WTC11 (cell line): ENCODE data around the gene PCDHB16. TPM values are rescaled to one million over a fixed set of nuclear protein-coding genes. Genes with fewer than 3 reads are reported as not detected.

Source experiments
- ATAC-seq: fragments of 200-7000 bp; cut with Tn5 transposase; 2 replicates; pipeline ENCODE4 v1.10.0; 2021; ENCODE audit warnings: mild to moderate bottlenecking, moderate library complexity
- Bru-seq: library from RNA; stranded (reverse); fragments of 400-500 nt; gene quantifications from one replicate; lab custom pipeline; 2021; lab: Mats Ljungman, UMichigan
- CTCF ChIA-PET: fragments of 300-600 bp; sonication (Branson Sonifier 250); formaldehyde crosslinking; loops from one replicate; lab custom pipeline; 2021; ENCODE audit warnings: antibody characterized with exemption; lab: Charles Lee
- POLR2A ChIA-PET: fragments of 350-600 bp; sonication (Branson Sonifier 250); formaldehyde crosslinking; loops from one replicate; lab custom pipeline; 2021; ENCODE audit warnings: antibody characterized with exemption; lab: Charles Lee
- DNase-seq: peaks from one replicate; pipeline ENCODE4 v3.0.0; 2021; ENCODE audit warnings: low spot score
- H3K27ac Mint-ChIP-seq: 2 replicates; pipeline ENCODE4 v1.8.0; 2021; ENCODE audit warnings: mixed read lengths
- H3K27me3 Mint-ChIP-seq: 2 replicates; pipeline ENCODE4 v1.8.0; 2021; ENCODE audit warnings: low read depth, mild to moderate bottlenecking, moderate library complexity, mixed read lengths
- H3K36me3 Mint-ChIP-seq: 2 replicates; pipeline ENCODE4 v1.8.0; 2021; ENCODE audit warnings: mixed read lengths
- H3K4me1 Mint-ChIP-seq: 2 replicates; pipeline ENCODE4 v1.8.0; 2022; ENCODE audit warnings: mixed read lengths
- H3K4me3 Mint-ChIP-seq: 2 replicates; pipeline ENCODE4 v1.8.0; 2021; ENCODE audit warnings: mild to moderate bottlenecking, moderate library complexity, mixed read lengths
- H3K9me3 Mint-ChIP-seq: 2 replicates; pipeline ENCODE4 v1.8.0; 2021; ENCODE audit warnings: mixed read lengths
- ETV6 ChIP-seq: sonication (generic); formaldehyde crosslinking; IDR thresholded peaks from 2 replicates; pipeline ENCODE4 v1.8.1; 2022; ENCODE audit warnings: mild to moderate bottlenecking, missing genetic modification reagents
- JUN ChIP-seq: sonication (generic); formaldehyde crosslinking; IDR thresholded peaks from 2 replicates; pipeline ENCODE4 v1.8.0; 2023; ENCODE audit warnings: mild to moderate bottlenecking, missing genetic modification reagents
- TP53 ChIP-seq: sonication (generic); formaldehyde crosslinking; IDR thresholded peaks from 2 replicates; pipeline ENCODE4 v1.8.1; 2023; ENCODE audit warnings: mild to moderate bottlenecking, missing genetic modification reagents
- ZNF396 ChIP-seq: fragments of 250-450 bp; sonication (Bioruptor Pico); IDR thresholded peaks from 2 replicates; pipeline ENCODE4 v1.8.0; 2021; ENCODE audit warnings: mild to moderate bottlenecking, moderate library complexity, borderline replicate concordance
- long read RNA-seq, 3 experiments: library from RNA in 1 of 3; library from capped mRNA in 1 of 3; library from polyadenylated mRNA in 1 of 3; unstranded in 2 of 3; stranded (forward) in 1 of 3; transcript quantifications; one replicate each; pipeline ENCODE4 v2.0.0, GENCODE V29; 2021
- total RNA-seq: library from RNA; stranded (reverse); gene quantifications from 3 replicates; pipeline ENCODE4 v1.2.3, GENCODE V29; 2021
- TF ChIP-seq, protein P1 (sequence below): fragments of 200-600 bp; IDR thresholded peaks from 2 replicates; pipeline ENCODE4 v1.8.0; 2022; ENCODE audit warnings: antibody characterized with exemption
- TF ChIP-seq, protein P2 (sequence below): sonication (generic); formaldehyde crosslinking; IDR thresholded peaks from 2 replicates; pipeline ENCODE4 v1.8.0; 2022; ENCODE audit warnings: mild to moderate bottlenecking, missing genetic modification reagents
- TF ChIP-seq, protein P3 (sequence below): sonication (generic); formaldehyde crosslinking; IDR thresholded peaks from 2 replicates; pipeline ENCODE4 v1.8.0; 2022; ENCODE audit warnings: mild to moderate bottlenecking, missing genetic modification reagents
- TF ChIP-seq, protein P4 (sequence below): sonication (generic); formaldehyde crosslinking; IDR thresholded peaks from 2 replicates; pipeline ENCODE4 v1.8.1; 2022; ENCODE audit warnings: low read depth, missing genetic modification reagents, borderline replicate concordance
- TF ChIP-seq, protein P5 (sequence below): sonication (generic); formaldehyde crosslinking; conservative IDR thresholded peaks from 2 replicates; pipeline ENCODE4 v1.8.1; 2023; ENCODE audit warnings: mild to moderate bottlenecking, low read depth, missing genetic modification reagents, moderate library complexity
- TF ChIP-seq, protein P6 (sequence below): sonication (generic); formaldehyde crosslinking; IDR thresholded peaks from 2 replicates; pipeline ENCODE4 v1.8.1; 2022; ENCODE audit warnings: missing genetic modification reagents, borderline replicate concordance

Gene PCDHB16
- 3.5 to 4.1 TPM (median 3.7 TPM) in 3 replicates for total RNA-seq
- percentile 64 among the genes with signal in this experiment for Bru-seq, nascent RNA
- long read RNA-seq, experiment 1, full-length matches to known transcripts: 21 of 22 reads
- long read RNA-seq, experiment 1, partial matches to known transcripts: 0 of 22 reads
- long read RNA-seq, experiment 1, other reads (novel, unspliced or antisense): 1 of 22 reads
- long read RNA-seq, experiment 2, full-length matches to known transcripts: 5 of 5 reads
- long read RNA-seq, experiment 2, partial matches to known transcripts: 0 of 5 reads
- long read RNA-seq, experiment 2, other reads (novel, unspliced or antisense): 0 of 5 reads
- long read RNA-seq, experiment 3: 0 reads

DNA sequence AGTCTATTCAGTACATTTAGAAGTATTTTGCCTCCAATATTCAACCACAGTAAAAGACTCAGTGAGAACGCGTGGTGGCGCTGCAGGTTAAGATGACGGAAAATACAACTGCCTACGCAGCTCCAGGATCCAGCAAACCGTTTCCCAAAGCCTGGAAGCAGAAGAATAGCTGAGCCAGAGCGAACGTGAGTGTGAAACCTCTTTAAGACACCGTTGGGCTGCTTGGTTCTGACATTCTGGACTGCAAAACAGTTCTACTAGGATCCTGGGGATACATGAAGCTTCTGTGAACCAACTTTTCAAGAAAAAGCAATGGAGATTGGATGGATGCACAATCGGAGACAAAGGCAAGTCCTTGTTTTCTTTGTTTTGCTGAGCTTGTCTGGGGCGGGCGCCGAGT lies at the start of gene PCDHB16:
Gene PCDHB16 (plus strand): TSS at position 140 of the 400 bp plus-strand sequence. CDS start 173 bp downstream, at position 313.
- ChIA-PET CTCF (interaction anchor here (0.6 to 3.0 kb wide), 59 partner anchors 8 to 455 kb away, joined by 3 to 41 read pairs (median 5); partner anchors contain the start of genes HDAC3, PCDHB10, PCDHB11 and PCDHB12), POLR2A (interaction anchor here (0.6 kb wide), 1 partner anchor 65 kb away, joined by 3 read pairs; no protein-coding TSS in a partner anchor)
- peaks cover 15% of the 10 kb centered on the region for H3K9me3 Mint-ChIP-seq
- peak within 1 kb of the TSS; percentile 52; the same call in 1 of the 2 replicates for H3K27ac Mint-ChIP-seq
- H3K27me3 Mint-ChIP-seq: no peaks in the 10 kb centered on the region; the same call in 1 of the 2 replicates
- TF ChIP-seq, protein P1, sequence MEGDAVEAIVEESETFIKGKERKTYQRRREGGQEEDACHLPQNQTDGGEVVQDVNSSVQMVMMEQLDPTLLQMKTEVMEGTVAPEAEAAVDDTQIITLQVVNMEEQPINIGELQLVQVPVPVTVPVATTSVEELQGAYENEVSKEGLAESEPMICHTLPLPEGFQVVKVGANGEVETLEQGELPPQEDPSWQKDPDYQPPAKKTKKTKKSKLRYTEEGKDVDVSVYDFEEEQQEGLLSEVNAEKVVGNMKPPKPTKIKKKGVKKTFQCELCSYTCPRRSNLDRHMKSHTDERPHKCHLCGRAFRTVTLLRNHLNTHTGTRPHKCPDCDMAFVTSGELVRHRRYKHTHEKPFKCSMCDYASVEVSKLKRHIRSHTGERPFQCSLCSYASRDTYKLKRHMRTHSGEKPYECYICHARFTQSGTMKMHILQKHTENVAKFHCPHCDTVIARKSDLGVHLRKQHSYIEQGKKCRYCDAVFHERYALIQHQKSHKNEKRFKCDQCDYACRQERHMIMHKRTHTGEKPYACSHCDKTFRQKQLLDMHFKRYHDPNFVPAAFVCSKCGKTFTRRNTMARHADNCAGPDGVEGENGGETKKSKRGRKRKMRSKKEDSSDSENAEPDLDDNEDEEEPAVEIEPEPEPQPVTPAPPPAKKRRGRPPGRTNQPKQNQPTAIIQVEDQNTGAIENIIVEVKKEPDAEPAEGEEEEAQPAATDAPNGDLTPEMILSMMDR: peak; percentile 61
- TF ChIP-seq, protein P2, sequence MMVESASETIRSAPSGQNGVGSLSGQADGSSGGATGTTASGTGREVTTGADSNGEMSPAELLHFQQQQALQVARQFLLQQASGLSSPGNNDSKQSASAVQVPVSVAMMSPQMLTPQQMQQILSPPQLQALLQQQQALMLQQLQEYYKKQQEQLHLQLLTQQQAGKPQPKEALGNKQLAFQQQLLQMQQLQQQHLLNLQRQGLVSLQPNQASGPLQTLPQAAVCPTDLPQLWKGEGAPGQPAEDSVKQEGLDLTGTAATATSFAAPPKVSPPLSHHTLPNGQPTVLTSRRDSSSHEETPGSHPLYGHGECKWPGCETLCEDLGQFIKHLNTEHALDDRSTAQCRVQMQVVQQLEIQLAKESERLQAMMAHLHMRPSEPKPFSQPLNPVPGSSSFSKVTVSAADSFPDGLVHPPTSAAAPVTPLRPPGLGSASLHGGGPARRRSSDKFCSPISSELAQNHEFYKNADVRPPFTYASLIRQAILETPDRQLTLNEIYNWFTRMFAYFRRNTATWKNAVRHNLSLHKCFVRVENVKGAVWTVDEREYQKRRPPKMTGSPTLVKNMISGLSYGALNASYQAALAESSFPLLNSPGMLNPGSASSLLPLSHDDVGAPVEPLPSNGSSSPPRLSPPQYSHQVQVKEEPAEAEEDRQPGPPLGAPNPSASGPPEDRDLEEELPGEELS (CRISPR knock-in tag): no peak
- TF ChIP-seq, protein P3, sequence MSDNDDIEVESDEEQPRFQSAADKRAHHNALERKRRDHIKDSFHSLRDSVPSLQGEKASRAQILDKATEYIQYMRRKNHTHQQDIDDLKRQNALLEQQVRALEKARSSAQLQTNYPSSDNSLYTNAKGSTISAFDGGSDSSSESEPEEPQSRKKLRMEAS (CRISPR knock-in tag): 0 out of 2 replicates have a peak, but pooled peaks have one; percentile 16
- no peak for TF ChIP-seq TP53 (CRISPR knock-in tag)
- DNase-seq: peak; percentile 78
- H3K36me3 Mint-ChIP-seq: peaks cover 19% of the 10 kb centered on the region
- H3K4me3 Mint-ChIP-seq: peak within 1 kb of the TSS; percentile 68
- ATAC-seq: peak; percentile 70
- H3K4me1 Mint-ChIP-seq: peaks cover 16% of the 10 kb centered on the region

DNA sequence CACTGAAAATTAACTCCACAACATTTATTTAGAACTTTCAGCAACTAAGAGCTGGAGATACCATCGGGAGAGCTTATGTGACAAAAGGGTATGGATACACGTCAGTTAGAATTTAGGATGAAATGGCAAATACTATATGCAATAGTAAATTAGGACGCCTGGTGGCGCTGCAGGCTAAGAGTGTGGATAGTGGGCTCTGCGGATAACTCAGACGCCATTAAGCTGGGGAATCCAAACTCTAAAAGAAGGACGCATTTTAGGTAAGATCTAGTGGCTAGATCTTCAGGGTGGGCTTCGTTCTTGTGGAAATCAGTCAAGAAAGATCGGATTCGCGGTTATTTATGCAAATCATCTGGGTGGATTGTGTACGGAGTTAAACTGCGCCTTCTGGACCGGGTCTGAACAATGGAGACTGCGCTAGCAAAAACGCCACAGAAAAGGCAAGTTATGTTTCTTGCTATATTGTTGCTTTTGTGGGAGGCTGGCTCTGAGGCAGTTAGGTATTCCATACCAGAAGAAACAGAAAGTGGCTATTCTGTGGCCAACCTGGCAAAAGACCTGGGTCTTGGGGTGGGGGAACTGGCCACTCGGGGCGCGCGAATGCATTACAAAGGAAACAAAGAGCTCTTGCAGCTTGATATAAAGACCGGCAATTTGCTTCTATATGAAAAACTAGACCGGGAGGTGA lies 47.0 kb upstream of the PCDHB16 start, which contains the start of gene PCDHB5:
Gene PCDHB5 (plus strand): TSS at position 177 of the 688 bp plus-strand sequence. CDS start 229 bp downstream, at position 406.
- H3K4me3 Mint-ChIP-seq: peak within 1 kb of the TSS; percentile 74
- peaks cover 40% of the 10 kb centered on the region for H3K9me3 Mint-ChIP-seq
- ChIA-PET CTCF (interaction anchor here (0.6 to 4.0 kb wide), 55 partner anchors 9 to 429 kb away, joined by 3 to 45 read pairs (median 5); partner anchors contain the start of genes PCDHA10, PCDHA4, PCDHB1 and PCDHB10), POLR2A (no interaction called here)
- H3K4me1 Mint-ChIP-seq: peaks cover 4% of the 10 kb centered on the region; the same call in 1 of the 2 replicates
- TF ChIP-seq, protein P1: peak; percentile 72
- TF ChIP-seq, protein P4, sequence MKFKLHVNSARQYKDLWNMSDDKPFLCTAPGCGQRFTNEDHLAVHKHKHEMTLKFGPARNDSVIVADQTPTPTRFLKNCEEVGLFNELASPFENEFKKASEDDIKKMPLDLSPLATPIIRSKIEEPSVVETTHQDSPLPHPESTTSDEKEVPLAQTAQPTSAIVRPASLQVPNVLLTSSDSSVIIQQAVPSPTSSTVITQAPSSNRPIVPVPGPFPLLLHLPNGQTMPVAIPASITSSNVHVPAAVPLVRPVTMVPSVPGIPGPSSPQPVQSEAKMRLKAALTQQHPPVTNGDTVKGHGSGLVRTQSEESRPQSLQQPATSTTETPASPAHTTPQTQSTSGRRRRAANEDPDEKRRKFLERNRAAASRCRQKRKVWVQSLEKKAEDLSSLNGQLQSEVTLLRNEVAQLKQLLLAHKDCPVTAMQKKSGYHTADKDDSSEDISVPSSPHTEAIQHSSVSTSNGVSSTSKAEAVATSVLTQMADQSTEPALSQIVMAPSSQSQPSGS: no peak
- peak; percentile 89 for ATAC-seq
- no peaks in the 10 kb centered on the region for H3K27me3 Mint-ChIP-seq
- H3K36me3 Mint-ChIP-seq: peaks cover 24% of the 10 kb centered on the region
- DNase-seq: peak; percentile 72
- H3K27ac Mint-ChIP-seq: peak within 1 kb of the TSS; percentile 64; the same call in 1 of the 2 replicates

DNA sequence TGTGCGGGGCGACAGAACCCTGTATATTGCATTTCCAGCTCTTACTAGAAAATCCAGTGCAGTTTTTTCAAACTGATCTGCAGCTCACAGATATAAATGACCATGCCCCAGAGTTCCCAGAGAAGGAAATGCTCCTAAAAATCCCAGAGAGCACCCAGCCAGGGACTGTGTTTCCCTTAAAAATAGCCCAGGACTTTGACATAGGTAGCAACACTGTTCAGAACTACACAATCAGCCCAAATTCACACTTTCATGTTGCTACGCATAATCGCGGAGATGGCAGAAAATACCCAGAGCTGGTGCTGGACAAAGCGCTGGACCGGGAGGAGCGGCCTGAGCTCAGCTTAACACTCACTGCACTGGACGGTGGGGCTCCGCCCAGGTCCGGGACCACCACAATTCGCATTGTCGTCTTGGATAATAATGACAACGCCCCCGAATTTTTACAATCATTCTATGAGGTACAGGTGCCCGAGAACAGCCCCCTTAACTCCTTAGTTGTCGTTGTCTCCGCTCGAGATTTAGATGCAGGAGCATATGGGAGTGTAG lies 46.4 kb upstream of the PCDHB16 start:
- DNase-seq: no peak
- Mint-ChIP-seq H3K36me3 (peaks cover 24% of the 10 kb centered on the region), H3K27ac (no peak overlapping the region), H3K4me3 (peak overlapping the region; percentile 74), H3K9me3 (peaks cover 40% of the 10 kb centered on the region), H3K4me1 (peaks cover 4% of the 10 kb centered on the region; the same call in 1 of the 2 replicates), H3K27me3 (no peaks in the 10 kb centered on the region)
- ATAC-seq: peak; percentile 26
- ChIA-PET POLR2A (no interaction called here), CTCF (interaction anchor here (0.6 to 4.0 kb wide), 54 partner anchors 8 to 428 kb away, joined by 3 to 45 read pairs (median 5); partner anchors contain the start of genes PCDHA4, PCDHB1, PCDHB10 and PCDHB11)
- no peak for TF ChIP-seq ZNF396 (CRISPR knock-in tag)
- TF ChIP-seq JUN (CRISPR knock-in tag): no peak
- TF ChIP-seq, protein P5, sequence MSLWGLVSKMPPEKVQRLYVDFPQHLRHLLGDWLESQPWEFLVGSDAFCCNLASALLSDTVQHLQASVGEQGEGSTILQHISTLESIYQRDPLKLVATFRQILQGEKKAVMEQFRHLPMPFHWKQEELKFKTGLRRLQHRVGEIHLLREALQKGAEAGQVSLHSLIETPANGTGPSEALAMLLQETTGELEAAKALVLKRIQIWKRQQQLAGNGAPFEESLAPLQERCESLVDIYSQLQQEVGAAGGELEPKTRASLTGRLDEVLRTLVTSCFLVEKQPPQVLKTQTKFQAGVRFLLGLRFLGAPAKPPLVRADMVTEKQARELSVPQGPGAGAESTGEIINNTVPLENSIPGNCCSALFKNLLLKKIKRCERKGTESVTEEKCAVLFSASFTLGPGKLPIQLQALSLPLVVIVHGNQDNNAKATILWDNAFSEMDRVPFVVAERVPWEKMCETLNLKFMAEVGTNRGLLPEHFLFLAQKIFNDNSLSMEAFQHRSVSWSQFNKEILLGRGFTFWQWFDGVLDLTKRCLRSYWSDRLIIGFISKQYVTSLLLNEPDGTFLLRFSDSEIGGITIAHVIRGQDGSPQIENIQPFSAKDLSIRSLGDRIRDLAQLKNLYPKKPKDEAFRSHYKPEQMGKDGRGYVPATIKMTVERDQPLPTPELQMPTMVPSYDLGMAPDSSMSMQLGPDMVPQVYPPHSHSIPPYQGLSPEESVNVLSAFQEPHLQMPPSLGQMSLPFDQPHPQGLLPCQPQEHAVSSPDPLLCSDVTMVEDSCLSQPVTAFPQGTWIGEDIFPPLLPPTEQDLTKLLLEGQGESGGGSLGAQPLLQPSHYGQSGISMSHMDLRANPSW (CRISPR knock-in tag): no peak
- TF ChIP-seq ETV6 (CRISPR knock-in tag): no peak
- TF ChIP-seq, protein P6, sequence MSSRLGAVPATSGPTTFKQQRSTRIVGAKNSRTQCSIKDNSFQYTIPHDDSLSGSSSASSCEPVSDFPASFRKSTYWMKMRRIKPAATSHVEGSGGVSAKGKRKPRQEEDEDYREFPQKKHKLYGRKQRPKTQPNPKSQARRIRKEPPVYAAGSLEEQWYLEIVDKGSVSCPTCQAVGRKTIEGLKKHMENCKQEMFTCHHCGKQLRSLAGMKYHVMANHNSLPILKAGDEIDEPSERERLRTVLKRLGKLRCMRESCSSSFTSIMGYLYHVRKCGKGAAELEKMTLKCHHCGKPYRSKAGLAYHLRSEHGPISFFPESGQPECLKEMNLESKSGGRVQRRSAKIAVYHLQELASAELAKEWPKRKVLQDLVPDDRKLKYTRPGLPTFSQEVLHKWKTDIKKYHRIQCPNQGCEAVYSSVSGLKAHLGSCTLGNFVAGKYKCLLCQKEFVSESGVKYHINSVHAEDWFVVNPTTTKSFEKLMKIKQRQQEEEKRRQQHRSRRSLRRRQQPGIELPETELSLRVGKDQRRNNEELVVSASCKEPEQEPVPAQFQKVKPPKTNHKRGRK: no peak
- TF ChIP-seq, protein P1: no peak
